Activated CD8-positive, alpha-beta memory T cell treated with anti-CD3 and anti-CD28 coated beads, Interleukin-2, amount 50 U/mL, for 24 hours (primary cell): ENCODE data around the gene AAK1.
"Not testable (repeated sequence)": the region's sequence is repeated elsewhere in the genome, so short reads cannot be mapped to it uniquely, and the experiment has no call there.

ENCODE experiments used
- DNase-seq: peaks from one replicate; pipeline ENCODE4 v3.0.0-alpha.2; 2020; ENCODE audit errors: extremely low read depth

The AAK1 gene

DNA sequence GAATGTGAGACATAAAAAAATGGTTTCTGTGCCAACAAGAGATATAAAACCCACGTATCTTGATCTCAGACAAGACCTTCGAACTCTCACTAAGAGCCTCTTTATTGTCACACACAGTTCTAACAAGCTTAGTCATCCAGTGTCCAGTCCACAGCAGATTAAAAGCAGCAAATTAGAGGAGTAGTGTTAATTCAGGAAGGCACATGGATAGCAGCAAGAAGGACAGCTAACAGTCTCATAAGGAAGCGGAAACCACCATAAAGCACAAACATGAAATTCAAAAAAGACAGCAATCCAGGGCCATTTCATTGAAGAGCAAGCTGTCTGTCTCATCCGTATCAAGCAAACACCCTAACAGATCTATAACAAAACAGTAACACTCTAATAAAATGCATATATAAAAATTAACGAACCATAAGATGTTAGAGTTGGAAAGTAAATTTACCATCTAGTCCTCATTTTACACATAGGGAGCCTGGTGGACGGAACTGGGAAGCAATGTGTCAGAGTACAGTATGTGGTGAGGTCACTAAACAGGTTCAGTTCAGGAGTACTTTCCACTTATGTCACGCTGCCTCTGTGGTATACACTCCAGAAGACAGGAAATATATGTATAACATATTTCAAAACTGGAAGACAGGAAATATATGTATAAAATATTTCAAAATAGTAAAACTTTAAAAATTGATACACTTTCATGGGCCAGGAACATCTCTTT lies 18.3 kb downstream of the AAK1 start:
- DNase-seq = no peak

DNA sequence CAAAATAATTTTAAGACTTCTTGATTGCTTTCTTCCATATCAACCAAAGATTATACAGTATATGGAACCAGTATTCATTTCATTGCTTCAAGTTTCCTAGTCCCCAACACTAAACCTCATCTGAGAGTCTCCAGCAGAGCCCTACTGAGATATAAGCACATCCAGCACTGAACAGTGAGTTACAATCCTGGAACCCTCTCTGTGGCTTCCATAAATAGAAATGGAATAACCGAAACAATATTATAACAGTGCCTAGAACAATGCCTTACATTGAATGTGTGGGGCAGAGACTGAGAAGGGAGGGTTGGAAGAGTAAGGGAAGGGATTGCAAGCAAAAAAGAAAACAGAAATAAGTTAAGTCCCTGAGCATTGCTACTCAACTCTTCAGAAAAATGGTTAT lies 18.9 kb downstream of the AAK1 start:
- no peak for DNase-seq

DNA sequence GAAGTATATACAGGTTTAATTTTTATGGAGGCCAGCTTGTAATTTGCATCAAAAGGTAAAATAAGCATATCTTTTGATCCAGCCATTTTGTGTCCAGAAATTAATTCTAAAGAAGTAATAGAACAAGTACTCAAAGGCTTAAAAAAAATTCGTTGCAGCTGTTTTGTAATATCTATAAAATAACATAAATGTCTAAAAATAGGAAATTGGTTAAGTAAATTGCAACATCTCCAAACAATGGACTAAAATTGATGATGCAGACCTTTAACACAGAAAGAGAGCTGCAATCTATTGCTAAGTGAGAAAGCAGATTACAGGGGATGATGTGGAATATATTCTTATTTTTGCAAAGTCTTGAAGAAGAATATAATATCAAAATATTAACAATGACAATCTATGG lies 19.4 kb downstream of the AAK1 start:
- no peak for DNase-seq

DNA sequence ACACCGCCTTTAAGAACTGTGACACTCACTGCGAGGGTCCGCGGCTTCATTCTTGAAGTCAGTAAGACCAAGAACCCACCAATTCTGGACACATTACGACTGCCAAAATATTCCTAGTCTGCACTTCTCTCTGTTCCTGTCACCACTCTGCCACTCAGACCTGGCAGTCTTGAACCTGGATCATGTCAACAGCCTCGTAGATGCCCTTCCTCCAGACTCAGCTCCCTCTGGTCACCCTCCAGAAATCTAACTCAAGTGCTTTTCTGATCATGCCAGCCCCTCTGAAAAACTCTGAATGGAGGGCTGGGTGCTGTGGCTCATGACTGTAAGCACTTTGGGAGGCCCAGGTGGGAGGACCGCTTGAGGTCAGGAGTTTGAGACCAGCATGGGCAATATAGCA lies 20.3 kb downstream of the AAK1 start:
- DNase-seq = no peak

DNA sequence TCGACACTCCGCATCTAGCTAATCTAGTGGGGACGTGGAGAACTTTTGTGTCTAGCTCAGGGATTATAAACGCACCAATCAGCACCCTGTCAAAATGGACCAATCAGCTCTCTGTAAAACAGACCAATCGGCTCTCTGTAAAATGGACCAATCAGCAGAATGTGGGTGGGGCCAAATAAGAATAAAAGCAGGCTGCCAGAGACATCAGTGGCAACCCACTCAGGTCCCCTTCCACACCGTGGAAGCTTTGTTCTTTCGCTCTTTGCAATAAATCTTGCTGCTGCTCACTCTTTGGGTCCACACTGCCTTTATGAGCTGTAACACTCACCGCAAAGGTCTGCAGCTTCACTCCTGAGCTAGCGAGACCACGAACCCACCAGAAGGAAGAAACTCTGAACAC lies 20.7 kb downstream of the AAK1 start:
- DNase-seq = not testable (repeated sequence)

DNA sequence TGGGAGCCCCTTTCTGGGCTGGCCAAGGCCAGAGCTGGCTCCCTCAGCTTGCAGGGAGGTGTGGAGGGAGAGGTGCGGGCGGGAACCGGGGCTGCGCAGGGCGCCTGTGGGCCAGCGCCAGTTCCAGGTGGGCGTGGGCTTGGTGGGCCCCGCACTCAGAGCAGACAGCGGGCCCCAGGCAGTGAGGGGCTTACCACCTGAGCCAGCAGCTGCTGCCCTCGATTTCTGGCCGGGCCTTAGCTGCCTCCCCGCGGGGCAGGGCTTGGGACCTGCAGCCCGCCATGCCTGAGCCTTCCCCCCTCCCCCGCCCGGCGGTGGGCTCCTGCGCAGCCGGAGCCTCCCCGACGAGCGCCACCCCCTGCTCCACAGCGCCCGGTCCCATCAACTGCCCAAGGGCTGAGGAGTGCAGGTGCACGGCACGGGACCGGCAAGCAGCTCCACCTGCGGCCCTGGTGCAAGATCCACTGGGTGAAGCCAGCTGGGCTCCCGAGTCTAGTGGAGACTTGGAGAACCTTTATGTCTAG lies 21.5 kb downstream of the AAK1 start:
- not testable (repeated sequence) for DNase-seq

DNA sequence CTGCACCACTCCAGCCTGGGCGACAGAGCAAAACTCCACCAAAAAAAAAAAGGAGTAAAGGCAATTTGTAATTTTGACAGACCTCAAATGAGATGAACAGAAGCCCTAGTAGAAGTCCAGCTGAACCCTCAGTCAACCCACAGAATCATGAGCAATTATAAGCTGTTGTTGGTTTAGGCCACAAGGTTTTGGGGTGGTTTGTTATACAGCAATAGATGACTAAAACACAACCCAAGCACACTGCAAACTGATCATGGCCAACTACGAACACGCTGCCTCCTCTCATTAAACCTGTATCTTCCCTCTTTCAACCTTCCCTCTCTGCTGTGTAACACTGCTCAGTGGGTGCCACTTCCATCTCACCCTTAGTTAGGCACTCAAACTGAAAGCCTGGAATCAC lies 22.1 kb downstream of the AAK1 start:
- no peak for DNase-seq

DNA sequence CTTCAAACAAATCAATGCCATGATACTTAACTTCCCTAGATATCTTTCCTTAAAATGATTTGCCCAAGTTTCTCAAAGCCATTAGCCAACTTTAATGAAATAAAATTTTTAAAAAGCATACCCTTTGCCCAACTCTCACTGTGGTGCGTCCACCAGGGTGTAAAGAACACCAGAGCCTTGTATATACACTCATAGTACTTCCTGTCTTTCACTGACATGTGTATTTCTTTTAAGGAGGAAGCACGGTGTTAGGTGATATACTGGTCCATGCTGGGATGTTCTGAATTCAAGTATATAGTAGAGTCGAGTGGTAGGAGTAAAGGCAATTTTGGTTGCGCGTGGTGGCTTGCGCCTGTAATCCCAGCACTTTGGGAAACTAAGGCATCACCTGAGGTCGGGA lies 22.7 kb downstream of the AAK1 start:
- no peak for DNase-seq

DNA sequence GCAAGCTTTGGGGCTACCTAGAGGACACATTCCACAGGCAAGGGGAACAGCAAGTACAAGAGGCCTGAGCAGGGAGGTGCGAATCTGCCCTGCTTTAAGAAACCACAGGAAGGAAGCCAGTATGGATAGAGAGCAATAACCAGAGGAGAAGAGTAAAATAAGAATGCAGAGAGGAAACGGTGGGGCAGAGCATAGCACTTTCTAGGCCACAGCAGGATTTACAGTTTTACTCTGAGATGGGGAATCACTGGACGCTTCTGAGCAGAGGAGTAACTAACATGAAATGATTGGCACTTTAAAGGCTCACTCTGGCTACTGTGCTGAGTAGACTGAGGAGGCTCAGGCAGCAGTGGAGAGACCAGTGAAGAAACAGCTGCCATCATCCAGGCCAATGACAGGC lies 23.8 kb downstream of the AAK1 start:
- DNase-seq = no peak

DNA sequence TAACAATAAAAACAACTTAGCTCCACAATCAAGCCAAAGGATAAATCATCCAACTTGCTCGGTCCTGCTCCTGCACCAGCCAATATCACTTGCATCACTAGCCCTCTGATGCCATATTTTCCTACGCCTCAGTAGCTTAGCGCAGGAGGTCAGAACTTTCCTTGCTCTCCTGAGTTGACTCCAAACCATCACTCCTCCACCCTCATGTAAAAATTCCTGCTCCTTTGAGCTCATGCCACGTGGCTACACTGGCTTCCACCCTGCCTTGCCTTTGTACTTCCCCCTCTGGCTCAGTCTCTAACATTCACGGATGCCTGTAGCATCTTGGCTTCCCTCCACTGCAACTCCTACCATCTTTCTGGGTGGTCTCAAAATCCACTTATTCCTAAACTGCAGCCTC lies 25.2 kb downstream of the AAK1 start:
- DNase-seq = no peak

DNA sequence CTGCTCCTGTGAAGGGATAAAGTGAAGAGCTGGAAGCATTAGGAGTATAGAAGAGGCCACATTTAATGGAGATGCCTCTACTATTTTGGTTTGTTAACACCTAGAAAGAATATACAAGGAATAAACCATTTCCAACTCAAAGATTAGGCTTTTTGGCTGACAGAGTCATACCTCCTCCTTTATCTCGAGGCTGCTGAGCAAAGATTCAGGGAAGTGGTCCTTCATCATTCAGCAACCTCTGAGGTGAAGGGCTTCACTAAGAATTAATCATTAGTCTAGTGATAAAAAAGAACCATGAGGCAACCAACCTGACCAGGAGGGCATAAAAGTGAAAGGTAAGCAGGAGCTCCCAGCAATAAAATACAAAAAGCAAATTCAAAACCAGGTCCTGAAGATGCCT lies 25.8 kb downstream of the AAK1 start:
- no peak for DNase-seq

DNA sequence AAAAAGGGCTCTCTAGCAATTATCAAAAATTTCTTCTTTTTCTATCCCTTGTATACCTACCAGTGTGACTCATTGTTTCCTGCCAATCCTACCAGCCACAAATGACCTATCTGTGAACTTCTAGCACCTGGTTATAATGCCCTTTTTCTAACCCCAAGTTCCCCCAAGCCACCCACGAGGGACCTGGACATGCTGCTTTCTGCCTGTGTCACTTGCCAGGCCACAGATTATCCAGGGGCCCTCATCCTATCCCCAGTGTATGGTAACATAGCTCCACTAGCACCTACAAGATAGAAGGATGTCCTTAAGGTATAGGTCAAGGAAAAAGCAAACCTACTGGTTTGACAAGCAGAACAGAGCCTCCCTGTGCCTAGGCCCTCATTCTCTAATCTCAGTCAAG lies 26.8 kb downstream of the AAK1 start:
- DNase-seq = no peak

DNA sequence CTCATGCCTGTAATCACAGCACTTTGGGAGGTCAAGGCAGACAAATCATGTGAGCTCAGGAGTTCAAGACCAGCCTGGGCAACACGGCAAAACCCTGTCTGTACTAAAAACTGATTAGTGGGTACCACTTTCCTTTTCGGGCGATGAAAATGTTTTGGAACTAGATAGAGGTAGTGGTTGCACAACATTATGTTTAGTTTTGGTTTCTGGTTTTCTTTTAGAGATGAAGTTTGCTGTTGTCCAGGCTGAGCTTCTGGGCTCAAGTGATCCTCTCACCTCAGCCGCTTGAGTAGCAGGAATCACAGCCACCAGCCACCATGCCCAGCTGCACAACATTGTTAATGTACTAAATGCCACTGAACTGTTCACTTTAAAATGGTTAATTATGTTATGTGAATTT lies 27.6 kb downstream of the AAK1 start:
- DNase-seq = no peak

DNA sequence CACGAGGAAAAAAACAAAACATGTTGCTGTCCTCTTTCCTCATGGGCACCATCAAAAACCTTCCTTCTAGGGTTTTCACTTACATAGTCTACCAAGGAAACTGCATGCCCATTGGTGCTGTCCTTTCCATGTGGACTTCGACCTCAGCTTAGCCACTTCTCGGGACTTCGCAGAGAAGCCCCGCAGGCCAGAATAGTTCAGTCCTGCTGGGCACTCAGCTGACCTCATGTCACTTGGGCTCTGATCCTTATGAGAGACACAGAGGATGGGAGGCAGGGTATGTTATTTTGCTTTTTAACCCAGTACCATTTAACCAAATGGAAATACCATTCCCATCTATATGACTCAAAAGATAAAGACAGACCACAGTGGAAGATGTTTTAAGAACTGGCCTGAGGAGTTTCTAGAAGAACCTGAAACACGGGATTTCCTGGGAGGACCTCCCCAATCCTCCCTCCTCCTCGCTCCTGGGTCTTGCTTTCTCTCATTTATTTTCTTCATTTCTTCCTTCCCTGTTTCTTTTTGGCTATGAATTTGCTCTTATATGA lies 28.4 kb downstream of the AAK1 start:
- no peak for DNase-seq

DNA sequence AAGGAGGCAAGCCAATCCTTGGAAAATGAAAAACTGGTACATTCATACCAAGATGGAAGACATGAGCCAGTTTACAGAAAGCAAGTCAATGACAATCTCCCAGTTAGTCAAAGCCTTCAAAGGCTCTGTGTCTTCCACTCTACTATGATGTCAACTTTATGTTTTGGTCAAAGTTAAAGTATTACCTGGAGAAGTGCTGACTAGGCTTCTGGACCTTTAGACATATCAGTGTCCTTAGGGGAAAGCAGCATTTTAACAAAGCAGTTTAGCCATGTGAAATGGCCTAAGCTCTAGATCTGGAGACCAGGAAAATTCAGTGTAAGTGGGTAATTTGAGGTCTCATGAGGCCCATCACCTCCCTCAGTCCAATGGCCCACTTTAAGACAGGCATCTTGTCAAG lies 30.8 kb downstream of the AAK1 start:
- no peak for DNase-seq

DNA sequence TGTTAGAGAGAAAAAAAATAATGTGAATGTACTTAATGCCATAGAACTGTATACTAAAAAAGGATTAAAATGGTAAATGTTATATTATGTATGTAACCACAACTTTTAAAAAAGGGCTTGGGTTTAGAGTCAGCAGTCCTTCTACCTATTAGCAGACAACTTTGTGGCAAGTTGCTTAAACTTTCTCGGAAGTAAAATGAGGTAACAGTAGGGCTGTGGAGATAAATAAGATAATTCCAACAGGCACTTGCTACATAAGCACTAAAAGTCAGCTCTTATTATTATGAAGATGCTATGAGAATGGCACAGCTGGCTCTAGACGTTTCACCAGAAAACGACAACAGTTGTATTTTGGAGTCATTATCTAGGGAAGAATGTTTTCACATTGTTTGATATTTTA lies 31.3 kb downstream of the AAK1 start:
- DNase-seq = no peak

DNA sequence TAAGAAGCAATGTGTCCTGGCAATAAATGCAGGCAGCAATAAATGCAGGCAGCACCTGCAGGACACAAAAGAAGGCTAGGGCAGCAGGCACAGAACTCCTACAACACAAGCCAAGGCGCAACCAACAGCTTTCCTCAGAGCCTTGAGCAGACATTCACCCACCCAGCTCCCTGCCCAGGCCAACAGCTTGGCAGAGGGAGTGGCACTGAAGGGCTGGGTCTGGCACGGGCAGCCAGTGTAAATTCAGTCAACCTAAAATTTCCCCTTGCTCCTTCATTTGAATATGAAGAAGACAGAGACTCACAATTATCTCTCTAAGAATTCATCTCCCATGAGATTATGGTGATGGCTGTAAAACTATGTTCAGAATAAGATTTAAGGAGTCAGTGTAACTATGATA lies 35.4 kb downstream of the AAK1 start:
- DNase-seq = no peak

DNA sequence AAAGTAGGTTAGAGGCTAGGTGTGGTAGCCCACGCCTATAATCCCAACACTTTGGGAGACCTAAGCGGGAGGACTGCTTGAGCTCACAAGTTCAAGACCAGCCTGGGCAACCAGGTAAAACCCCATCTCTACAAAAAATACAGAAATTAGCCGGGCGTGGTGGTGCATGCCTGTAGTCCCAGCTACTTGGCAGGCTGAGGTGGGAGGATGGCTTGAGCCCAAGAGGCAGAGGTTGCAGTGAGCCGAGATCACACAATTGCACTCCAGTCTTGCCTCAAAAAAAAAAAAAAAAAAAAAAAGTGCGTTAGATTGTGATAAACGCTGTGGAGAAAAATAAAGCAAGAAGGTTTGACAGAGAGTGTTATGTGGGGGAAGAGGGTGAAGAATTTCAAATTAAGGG lies 36.8 kb downstream of the AAK1 start:
- not testable (repeated sequence) for DNase-seq

DNA sequence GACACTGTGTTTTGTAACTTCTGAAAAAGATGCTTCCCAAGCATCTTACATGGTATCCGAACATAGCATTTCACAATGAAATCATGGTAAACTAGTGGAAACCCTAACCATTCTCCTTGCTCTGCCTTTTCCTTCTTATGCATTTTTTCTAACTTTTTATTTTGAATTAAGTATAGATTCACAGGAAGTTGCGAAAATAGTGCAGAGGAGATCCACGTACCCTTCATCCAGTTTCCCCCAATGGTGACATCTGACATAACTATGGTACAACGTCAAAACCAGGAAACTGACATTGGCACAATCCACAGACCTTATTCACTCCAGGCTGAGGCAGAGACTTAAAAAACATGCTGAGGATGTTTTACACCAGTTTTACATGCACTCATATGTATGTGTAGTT lies 38.3 kb downstream of the AAK1 start:
- DNase-seq = no peak

DNA sequence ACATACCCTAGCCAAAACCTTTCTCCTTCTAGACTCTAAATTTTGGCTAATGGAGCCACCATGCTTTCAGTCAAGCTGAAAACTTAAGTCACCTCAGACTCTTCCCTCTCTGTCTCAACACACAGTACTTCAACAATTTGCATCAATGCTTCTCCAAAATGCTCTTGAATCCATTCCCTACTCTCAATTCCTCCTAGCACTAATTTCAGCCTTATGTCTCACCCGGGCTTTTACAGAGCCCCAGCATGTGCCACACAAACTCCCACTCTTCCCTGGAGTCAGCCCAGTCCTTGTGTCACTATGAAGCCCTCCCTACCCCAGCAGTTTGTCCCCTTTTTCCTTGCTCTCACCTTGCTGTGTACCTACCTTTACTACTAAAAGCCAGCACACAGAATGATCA lies 38.7 kb downstream of the AAK1 start:
- DNase-seq = no peak

DNA sequence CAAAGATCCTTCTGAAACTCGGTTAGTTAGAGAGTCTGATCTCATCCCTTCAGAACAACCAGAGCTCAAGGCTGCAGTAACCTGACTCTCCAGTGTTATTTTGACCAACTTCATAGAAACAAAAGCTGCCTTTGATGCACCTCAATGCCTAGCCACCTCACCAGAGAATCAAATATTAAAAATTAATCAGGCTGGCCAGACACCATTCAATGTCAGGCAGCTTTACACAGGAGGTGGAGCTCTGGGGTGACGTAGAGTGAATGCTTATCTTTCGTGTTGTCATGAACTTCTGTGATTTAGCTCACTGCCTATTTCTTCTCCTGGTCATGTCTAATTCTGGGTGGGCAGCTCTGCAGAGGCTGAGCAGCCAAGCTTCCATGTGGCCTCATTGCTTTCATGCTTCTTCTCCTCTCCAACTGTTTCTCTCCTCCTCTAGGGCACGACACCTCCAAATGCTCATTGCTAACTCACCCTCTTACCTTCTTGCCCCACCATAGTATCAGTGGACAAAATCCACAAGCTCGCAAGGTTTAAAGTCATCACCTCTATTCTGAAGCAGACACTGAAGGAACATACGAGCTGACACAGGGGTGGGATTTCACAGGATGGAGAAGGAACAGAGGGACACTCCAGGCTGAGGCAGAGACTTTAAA lies 39.4 kb downstream of the AAK1 start:
- DNase-seq = no peak

DNA sequence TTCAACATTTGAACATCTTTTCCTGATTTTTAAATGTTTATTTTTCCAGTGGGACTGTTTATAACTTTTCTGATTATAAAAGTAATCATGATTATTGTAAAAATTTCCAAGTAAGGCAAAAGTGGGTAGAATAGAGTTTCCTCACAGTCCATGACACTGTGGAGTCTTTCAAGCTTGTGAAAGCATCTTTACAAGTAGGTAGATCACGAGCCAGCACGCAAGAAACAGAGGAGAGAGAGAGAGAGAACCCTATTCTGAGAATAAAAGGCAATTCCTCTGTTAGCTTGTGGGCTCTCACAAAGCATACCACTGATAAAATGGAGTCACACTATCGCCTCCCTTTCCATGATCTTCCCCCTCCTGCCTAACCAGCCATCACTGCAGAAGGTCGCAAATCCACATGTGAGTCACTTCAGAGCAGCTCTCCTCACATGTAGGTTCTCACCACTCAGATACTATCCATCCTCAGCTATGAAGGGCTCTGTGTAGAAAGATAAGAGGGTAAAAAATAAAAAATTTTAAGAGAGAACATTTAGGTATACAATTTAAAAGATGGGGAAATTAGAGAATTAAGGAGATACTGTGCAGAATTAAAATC lies 40.3 kb downstream of the AAK1 start:
- no peak for DNase-seq

DNA sequence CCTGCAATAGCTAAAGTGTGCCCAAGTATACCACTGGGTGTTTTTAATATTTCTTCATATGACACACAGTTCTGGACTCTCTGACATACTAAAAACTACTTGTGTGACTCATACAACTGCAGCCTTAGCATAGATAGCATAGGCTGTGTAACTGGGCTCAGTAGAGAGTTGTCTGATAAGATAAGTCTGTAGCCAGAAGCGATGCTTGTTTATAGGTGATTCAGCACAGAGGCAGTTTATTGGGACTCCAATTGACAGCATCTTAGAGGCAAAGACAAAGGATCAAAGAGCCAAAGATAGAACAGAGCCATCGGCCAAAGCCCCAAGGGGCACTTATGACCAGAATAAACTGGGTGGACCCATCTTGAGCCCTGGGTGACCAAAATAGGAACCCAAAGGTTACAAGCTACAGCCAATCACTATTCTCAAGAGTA lies 42.3 kb downstream of the AAK1 start:
- DNase-seq = no peak
